GM19397 (cell line): ENCODE measurements around the gene BFSP1.

ENCODE experiments used
- ATAC-seq: cut with Tn5 transposase; IDR thresholded peaks from one replicate; pipeline ENCODE4 v1.9.1; 2021; ENCODE audit warnings: mild to moderate bottlenecking, moderate library complexity; ENCODE audit not compliant: unreplicated experiment

The BFSP1 gene

DNA sequence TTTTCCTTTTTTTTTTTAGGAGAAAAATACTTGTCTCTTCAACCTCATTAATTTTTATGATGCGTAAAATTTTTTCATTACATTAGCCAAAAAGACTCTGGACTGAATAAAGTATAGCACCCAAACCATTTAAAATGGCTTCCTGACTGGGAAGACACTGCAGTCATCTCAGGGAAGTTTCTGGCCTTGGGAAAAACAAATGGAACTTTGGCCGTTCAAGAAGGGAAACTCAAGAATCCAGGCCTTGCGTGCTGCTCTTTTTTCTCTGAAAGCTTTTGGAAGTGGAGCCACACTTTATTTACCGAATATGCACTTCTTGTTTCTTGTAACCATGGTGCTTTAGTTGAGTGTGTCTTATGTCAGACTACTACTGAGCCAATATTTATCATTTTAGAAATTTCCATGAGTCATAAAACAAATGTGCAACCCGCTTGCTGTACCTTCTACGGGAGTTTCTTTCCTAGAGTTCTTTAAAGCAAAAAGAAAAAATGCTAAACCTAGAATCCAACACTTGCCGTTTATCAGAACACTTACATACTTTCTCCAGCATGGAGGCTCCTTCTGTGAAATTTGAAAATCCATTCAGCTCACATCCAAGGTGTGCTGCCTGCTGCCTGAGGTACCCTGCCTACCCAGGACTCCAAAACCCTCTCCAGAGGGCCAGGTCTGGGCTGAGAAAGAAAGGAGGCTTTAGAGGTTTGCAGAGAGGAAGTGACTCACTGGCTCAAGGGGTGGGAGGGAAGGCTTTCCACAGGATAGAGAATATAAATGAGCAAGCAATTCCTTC is 27.2 kb upstream of the BFSP1 start:
- no peak for ATAC-seq

DNA sequence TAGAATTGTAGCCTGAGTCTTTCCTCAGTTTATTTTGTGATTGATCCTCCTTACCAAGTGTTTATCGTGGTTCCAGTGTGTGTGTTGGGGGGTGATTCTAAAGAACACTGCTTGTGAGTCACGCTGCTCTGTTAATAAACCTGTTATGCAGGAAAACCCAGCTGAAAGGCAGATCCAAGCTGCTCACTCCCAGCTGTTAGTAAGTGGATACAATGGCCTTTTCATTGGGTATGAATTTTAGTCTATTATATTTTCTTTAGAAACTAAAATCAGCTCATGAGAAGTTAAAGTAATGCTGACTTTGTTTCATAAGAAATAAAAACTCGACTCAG is 26.5 kb upstream of the BFSP1 start:
- no peak for ATAC-seq

DNA sequence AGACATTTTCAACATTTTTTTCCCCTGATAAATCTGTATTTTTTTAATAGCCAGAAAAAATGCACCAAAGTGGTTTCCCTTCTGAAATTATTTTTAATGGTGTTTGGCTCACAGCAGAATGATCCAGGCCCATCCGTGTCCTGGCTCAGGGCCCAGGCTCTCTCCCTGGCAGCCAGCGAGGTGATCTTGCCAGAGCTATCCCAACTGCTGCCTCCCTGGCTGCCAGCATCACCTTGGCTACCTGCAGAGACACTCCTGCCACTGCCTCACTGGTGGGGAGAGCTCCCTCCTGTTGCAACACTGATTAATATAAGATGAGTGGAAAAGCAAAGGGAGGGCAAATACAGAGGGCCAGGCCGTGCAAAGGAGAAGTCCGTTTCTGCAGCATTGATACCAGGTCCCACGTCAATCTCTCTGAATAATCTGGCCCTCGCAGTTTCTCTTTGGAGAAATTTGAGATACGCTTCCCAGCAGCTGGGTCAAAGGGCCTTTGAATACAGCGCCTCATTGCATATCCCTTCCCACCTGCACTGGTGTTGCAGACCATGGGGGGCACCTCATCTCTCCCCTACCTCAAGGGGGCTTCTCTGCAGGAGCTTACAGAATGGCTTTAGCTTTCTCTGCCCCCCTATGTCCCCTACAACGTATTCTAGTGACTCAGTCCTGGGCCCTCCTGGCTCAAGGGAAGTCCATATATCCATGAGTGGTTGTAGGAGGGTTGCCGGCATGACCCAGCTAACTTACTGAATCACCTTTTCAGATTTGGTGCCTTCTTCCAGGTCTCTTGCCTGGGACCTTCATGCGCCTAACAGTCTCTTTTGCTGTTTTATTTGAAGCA is 25.9 kb upstream of the BFSP1 start:
- ATAC-seq: no peak

DNA sequence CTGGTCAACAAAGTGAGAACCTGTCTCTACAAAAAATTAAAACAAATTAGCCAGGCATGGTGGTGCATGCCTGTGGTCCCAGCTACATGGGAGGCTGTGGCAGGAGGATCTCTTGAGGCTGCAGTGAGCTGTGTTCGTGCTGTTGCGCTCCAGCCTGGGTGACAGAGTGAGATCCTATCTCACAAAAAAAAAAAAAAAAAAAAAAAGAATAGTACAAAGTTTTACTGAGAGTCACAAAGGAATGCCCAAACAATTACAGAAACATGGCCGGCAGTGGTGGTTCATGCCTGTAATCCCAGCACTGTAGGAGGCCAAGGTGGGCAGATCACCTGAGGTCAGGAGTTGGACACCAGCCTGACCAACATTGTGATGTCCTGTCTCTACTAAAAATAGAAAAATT is 23.9 kb upstream of the BFSP1 start:
- ATAC-seq: no peak

DNA sequence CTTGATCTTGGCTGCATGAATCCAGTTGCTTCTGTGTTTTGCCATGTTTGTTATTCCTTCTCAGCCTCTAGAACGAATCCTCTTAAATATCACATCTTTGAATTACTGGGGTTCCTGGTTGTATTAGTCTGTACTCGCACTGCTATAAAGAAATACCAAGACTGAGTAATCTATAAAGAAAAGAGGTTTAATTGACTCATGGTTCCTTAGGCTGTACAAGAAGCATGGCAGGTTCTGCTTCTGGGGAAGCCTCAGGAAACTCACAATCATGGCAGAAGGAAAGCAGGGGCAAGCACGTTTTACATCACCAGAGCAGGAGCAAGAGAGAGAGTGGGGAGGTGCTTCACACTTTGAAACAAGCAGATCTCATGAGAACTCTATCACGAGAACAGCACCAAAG is 18.0 kb upstream of the BFSP1 start:
- no peak for ATAC-seq

DNA sequence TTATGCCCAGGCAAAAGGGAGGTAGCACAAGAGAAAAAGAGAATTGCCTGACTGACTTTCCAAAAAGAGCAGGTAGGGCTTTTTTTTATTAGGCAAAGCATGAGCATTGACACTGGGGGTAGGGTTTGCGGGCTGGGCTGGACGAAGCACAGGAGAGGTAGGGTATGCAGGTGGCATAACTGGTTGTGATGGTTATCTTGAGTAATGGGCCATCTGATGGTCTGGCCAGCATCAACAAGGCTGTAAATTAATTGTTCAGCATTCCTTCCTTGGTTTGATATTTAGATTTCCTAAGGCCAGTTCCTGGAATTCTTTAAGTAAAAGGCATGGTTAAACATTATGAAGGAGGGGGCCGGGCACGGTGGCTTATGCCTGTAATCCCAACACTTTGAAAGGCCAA is 13.9 kb upstream of the BFSP1 start:
- ATAC-seq: no peak

DNA sequence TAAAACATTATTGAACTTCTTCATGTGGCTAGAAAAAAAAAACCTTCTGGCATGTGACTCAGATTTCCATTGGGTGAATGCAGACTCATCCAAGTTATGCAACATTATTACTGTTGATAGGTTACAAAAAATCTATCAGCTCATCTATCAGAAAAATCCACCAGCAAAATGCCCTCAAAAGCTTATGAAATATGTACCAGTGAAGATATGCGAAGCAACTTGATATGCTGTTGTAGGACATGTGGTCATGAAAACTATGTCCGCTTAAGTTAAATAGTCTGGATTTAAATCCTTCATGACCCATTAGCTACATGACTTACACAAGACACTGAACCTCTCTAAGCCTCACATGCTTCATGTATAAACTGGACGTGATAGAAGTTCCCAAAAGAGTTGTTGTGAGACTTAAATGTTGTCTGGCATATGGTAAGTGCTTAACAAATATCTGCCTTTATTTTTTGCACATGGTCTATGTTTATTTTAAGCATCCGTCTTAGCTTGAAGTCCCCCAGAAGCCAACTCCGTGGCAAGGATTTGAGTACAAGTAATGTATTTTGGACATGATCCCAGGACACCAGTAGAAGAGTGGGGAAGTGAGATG is 12.5 kb upstream of the BFSP1 start:
- no peak for ATAC-seq

DNA sequence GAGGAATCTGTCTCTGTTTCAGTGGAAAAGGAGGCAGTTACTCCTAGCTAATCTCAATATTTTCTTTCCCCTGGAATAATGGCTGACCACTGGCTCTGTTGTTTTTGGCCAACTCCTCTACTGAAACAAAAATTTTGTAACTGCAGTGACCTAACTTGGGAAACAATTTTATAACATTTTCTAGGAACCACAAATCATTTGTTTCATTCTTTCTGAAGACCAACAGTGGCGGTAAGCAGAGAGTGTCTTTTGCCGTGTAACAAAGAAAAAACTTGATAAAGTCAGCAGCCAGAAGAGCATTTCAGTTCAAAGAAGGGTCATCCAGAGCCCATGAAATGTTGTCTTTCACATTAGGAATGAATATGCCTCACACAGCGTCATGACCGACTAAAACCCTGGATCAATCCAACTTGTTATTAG is 11.8 kb upstream of the BFSP1 start:
- ATAC-seq: no peak

DNA sequence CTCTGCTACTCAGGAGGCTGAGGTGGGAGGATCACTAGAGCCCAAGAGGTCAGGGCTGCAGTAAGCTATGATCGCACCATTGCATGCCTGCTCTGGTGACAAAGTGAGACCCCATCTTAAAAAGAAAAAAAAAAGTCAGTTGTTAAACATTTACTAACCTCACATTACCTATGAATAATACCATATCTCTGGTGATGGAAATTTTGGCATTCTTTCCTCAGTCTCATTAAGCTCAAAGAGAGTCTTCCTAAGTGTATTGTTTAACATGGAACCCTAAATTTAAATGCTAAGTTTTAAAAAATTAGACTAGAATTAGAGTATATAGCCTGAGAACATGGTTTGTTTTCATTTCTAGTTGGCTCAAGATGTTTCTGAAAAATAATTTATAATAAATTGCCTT is 11.3 kb upstream of the BFSP1 start:
- no peak for ATAC-seq

DNA sequence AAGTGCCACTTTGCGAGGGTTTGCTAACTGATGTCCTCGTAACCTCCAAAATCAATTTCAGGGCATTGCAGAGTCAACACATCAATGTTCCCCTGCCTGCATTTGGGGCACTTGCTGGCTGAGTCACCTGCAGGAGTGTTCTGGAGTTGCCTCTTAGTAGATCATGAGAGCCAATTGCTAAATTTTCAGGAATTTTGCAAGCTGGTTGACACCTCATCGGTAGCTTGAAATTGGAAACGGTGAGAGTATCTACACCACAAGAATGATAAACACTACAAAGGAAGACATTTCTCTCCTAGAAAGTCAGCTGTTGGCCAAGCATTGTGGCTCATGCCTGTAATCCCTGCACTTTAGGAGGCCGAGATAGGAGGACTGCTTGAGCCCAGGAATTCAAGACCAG is 10.8 kb upstream of the BFSP1 start:
- no peak for ATAC-seq

DNA sequence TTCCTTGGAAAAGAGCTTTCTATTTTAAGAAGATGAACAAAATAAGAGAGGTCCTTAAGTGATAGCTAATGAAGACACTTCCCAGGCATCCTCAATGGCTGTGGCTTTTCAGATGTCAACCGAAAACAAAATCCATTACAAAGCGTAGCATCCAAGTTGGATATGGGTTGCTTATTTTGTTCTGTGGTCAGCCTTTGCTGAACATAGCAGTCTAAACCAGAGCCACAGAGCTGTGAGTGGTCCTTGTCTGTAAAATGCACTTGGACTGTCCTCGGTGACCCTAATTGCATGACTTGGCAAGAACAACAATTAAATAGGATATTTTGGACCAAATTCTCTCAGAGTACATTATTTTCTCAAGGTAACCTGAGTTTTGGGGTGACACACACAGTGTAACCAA is 10.4 kb upstream of the BFSP1 start:
- no peak for ATAC-seq

DNA sequence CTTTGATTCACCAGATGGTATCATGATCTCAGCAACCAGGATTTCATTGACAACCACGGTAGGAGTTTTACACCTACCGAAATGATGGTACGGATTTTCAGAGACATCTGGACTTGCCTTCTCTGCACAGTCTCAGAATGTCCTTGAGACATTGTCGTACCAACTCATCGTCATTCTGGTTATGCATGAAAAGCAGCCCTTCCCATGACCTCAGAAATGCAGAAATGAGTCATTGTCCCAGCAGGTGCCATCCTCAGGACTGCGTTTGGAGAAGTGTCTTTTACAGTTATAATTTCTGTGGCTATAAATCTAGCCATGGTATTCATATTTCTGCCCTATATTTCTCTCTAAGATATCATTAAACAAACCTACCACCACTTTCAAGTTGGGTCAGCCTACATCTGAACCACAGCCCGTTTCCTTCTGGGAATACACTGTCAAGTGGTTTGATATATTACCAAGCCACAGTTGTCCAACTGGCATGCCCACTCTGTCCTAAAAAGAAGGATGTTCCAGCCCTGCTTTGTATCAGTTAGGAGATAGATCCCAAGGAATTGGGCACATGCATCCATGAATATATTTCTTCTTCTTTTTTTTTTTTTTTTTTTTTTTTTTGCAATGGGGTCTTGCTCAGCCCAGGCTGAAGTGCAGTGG is 7.5 kb upstream of the BFSP1 start:
- no peak for ATAC-seq

DNA sequence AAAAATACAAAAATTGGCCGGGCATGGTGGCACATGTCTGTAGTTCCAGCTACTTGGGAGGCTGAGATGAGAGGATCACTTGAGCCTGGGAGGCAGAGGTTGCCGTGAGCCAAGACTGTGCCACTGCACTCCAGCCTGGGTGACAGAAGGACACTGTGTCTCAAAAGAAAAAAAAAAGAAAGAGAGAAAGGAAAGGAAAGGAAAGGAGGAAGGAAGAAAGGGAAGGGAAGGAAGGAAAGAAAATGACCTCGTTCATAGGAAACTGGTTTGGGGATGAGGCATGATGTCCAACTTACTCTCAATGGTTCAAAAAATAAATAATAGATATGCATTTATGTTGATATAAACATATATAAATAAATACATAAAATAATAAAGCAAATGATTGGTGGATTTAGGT is 6.8 kb upstream of the BFSP1 start:
- ATAC-seq: no peak

DNA sequence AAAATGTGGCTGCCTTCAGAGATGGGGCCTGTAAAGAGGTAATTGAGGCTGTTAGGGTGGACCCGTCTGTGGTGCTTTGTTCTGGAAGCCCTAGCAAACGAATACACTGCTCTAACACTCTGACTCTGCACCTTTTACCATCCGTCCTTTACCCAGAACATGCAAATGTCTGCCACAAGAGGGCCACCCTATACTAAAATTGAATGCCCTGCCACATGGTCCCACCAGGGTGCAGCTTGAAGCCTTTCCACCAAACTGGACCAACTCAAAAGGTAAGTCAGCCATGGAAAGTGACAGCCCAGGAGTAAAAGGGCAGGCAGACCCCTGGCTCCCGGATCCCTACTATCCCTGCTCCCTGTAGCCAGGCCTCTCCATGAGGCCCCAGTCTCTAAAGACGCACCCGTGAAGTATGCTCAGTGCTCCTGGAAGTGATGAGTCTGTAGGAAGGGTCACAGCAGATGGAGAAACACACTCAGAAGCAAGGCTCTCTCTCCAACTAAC is 5.8 kb upstream of the BFSP1 start:
- ATAC-seq: peak; percentile 79

DNA sequence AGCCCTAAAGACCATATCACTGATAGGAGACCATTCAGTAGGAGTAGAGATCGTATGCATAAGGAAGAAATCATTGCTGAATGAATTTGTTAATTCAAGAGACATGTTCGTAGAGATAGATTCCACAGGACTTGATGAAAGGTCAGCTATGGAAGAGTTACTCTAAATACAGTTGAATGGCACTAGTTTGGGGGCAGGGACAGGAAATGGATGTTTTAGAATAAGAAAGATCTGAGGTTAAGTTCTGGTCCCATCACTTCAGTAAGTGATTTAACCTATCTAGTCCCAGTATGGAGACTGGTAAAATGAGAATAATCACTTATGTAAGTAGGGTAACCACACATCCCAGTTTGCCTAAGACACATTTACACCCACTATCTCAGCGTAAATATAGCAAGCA is 2.9 kb upstream of the BFSP1 start:
- ATAC-seq: no peak

DNA sequence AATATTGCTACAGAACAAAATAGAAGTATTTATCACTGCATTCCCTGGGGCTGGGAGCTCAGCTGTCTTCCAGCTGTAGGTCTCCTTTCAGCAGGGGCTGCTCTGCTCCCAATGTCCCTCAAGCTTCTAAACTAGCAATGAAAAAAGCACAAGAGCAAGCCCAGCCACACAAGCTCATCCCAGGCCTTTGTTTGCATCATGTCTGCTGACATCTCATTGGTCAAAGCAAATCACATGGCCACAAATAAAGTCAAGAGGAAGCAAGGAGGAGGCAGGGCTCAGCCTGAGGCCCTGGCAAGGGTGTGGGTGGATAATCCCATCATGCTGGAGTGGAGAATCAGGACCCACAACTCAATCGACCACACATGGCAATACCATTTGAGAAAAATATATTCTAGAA is 2.2 kb upstream of the BFSP1 start:
- ATAC-seq: no peak

DNA sequence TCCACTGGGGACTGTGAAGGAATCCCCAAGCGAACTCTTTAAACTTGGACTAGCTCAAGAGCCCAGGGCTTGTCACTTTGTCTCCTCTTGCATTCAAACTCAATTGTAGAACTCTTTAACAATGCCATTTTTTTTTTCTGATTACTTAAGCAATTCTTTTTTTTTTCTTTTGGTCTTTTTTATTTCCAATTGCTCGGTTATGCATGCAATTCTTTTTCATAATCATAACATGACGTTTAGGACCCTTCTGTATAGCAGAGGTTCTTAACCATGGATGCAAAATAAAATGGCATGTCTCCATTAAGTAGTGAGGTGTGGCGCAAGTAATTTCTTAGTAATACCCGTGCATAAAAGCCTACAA is 466 bp upstream of the BFSP1 start:
- no peak for ATAC-seq

DNA sequence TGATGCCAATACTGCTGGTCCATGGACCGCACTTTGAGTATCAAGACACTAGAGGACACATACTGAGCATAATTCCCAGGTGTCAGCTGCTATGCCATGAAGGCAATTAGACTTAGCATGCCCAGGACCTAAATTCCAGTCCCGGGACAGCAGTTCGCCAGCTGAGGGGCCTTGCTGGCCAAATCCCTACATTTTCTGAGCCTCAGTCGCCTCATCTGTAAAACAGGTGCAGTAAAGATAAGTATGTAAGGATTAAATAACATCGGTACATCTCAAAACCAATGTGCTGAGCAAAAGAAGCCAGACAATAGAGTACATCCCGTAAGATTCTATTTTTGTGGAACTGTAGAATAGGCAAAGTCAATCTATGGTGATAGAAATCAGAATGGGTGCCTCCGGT is 1.0 kb downstream of the BFSP1 start:
- ATAC-seq: no peak

DNA sequence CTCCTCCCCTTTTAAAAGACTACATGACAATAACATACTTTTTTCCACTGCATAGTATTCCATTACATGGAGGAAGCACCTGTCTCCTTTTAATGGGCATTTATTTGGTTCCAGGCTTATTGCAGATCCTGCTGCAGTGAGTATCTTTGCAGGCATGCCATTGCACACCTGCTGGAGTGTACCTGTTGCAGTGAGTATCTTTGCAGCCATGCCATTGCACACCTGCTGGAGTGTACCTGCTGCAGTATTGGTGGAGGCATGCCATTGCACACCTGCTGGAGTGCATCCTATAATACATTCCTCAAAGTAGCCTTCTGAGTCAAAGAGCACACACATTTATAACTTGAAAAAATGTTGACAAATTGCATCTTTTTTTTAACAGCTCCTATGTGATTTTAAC is 1.6 kb downstream of the BFSP1 start:
- no peak for ATAC-seq

DNA sequence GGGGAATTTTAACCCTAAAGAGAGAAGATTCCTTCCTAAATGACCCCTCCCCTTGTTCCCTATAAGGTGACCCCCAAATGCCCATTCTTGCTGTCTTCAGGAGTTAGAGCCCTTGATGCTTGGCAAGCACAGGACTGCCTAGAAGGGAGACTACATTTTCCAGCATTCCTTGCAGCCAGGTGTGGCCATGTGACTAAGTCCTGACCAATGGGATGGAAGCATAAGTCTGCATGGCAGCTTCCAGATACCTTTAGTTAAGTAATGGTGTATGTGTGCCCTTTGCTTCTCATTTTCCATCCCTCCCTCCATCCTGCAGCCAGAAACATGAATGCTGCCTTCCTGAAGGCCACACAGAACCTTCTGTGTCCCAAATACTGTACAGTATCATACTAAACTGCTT is 5.5 kb downstream of the BFSP1 start:
- ATAC-seq: no peak

DNA sequence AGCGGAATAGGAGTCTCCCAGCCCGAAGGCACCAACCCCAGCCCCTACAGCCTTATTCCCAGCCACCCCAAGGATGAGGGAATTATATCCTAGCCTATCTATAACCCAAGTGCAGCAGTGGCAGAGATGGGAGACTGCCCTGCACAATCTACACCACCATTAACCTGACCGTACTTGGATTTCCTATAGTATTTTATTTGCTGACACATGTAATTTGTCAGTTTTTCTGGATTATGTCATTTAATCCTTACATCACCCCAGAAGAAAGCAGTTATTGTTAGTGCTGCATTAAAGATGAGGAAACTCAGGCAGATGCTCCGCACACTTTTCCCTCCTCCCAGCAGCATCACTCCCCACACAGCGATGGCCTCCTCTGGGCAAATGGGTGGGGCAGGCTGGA is 6.0 kb downstream of the BFSP1 start:
- no peak for ATAC-seq

DNA sequence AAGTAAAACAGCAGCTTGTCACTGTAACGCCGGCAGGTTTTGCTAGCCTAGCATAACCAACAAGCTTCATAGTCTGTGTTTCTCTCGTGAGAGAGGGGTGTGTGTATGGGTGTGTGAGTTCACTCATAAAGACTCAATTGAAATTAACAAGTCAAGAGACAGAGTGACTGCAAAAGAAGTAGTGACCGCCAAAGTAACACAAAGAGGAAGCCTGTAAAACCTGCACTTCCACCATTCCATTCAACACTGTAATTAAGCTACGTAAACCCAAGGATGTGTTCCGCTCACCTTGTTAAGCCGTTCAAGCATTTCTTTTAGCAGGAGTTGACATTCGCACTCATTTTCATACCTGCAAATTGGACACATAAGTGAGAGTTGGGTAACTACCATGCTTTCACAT is 6.6 kb downstream of the BFSP1 start:
- no peak for ATAC-seq
